ENCODE measurements around the gene ULK2. TPM values are rescaled to one million over a fixed set of nuclear protein-coding genes. Genes with fewer than 3 reads are reported as not detected.

The ULK2 gene
- total and polyA plus RNA-seq, 10 of the 15 experiments (the other 5 are each of a cell fraction or from before 2014, with no cell fraction given), result 0.29 to 5.3 (median 1.6) TPM

- CTCF ChIA-PET, result no interaction called here
- intact Hi-C loops (cut with micrococcal nuclease; ENCODE audit: unreplicated experiment) (no loop called here), in situ Hi-C loops (cut with MboI) (no loop called here)
- Histone ChIP-seq H4K20me1 (ENCODE audit: control insufficient read depth, insufficient read depth) (no peaks in the 10 kb centered on the region), H2AFZ (ENCODE audit: control insufficient read depth, low read depth, low read length) (no peak overlapping the region), H3K9me3 (replicated peaks; ENCODE audit: control insufficient read depth, insufficient read depth, low read length) (no peaks in the 10 kb centered on the region), H3K4me3 (no peak overlapping the region), H3K79me2 (ENCODE audit: control insufficient read depth, insufficient read depth, low read length) (no peaks in the 10 kb centered on the region), H3K4me1 (ENCODE audit: control insufficient read depth, insufficient read depth, low read length) (no peaks in the 10 kb centered on the region), H3K27me3 (replicated peaks in 1 of 2; ENCODE audit: control insufficient read depth in 2 of 2, insufficient read depth in 2 of 2, low read length in 1 of 2) (no peaks in the 10 kb centered on the region), H3K36me3 (ENCODE audit: control insufficient read depth in 2 of 2, insufficient read depth in 2 of 2, low read length in 1 of 2) (no peaks in the 10 kb centered on the region), H3K4me2 (ENCODE audit: control insufficient read depth, insufficient read depth) (no peak overlapping the region), H3K27ac (ENCODE audit: control insufficient read depth, insufficient read depth) (no peak overlapping the region), H3K9ac (ENCODE audit: control insufficient read depth, insufficient read depth, low read length) (no peak overlapping the region)
- SMC1A ChIA-PET (ENCODE audit: uncharacterized antibody, unreplicated experiment), result no interaction called here
- ATAC-seq (no peak), FAIRE-seq (no peak), DNase-seq (ENCODE audit: low read depth, low spot score) (no peak)
- RAD21 ChIA-PET (ENCODE audit: unreplicated experiment), result no interaction called here
- POLR2A ChIA-PET, result no interaction called here
- TF ChIP-seq ATF2 (IDR thresholded peaks at IDR 0.05; ENCODE audit: low read length) (no peak), RELB (IDR thresholded peaks at IDR 0.05; ENCODE audit: low read depth) (no peak), YBX1 (IDR thresholded peaks at IDR 0.05) (no peak), SP1 (IDR thresholded peaks at IDR 0.05; ENCODE audit: low read depth, low read length) (no peak), HDAC6 (IDR thresholded peaks at IDR 0.05; ENCODE audit: unreplicated experiment) (no peak), BHLHE40 (IDR thresholded peaks at IDR 0.05; ENCODE audit: borderline replicate concordance in 1 of 2, low read depth in 2 of 2, low read length in 1 of 2) (no peak), EED (IDR thresholded peaks at IDR 0.05; ENCODE audit: low read depth) (no peak)
- BruUV-seq (replicated peaks), result no TSS peak
- 41% methylated on average over 2 of the region's 2 CpGs for WGBS (ENCODE audit: insufficient coverage, insufficient replicate concordance, low lambda C conversion rate, missing lambda C conversion rate)
Measured at GRCh38 chr17:19805006-19805405, 62.7 kb downstream of the ULK2 start.
